IPS-20b (cell line): ENCODE data around the gene SH2B3.

Source experiments
- H3K27ac ChIP-seq: one replicate; pipeline ENCODE4 v1.5.1; 2013; ENCODE audit warnings: low read length
- H3K27me3 ChIP-seq: 2 replicates; pipeline ENCODE4 v1.6.1; 2013; ENCODE audit warnings: mild to moderate bottlenecking, low read length, inconsistent platforms; ENCODE audit not compliant: insufficient read depth
- H3K36me3 ChIP-seq: 2 replicates; pipeline ENCODE4 v1.6.1; 2013; ENCODE audit warnings: low read depth, mild to moderate bottlenecking, inconsistent platforms, low read length, moderate library complexity; ENCODE audit not compliant: insufficient read depth
- H3K4me1 ChIP-seq: 2 replicates; pipeline ENCODE4 v1.6.1; 2013; ENCODE audit warnings: mild to moderate bottlenecking, control low read depth, inconsistent platforms, low read length, moderate library complexity; ENCODE audit not compliant: insufficient read depth
- H3K4me3 ChIP-seq: 2 replicates; pipeline ENCODE4 v1.5.1; 2013; ENCODE audit warnings: mild to moderate bottlenecking, low read length, inconsistent platforms
- H3K9ac ChIP-seq: 2 replicates; pipeline ENCODE4 v1.6.1; 2013; ENCODE audit warnings: low read depth, mild to moderate bottlenecking, inconsistent platforms, low read length, moderate library complexity
- H3K9me3 ChIP-seq: 2 replicates; pipeline ENCODE4 v1.6.1; 2013; ENCODE audit warnings: mild to moderate bottlenecking, low read depth, low read length, inconsistent platforms; ENCODE audit not compliant: insufficient read depth

SH2B3 gene

GRCh38 chr12:111435661-111436201 is 30.0 kb downstream of the SH2B3 start:
- Histone ChIP-seq H3K27ac (no peak overlapping the region), H3K4me1 (peaks cover 14% of the 10 kb centered on the region), H3K9me3 (no peaks in the 10 kb centered on the region), H3K36me3 (0 out of 2 replicates have a peak, but pooled peaks cover 4% of the 10 kb centered on the region), H3K4me3 (no peak overlapping the region), H3K9ac (no peak overlapping the region; the same call in 1 of the 2 replicates), H3K27me3 (no peaks in the 10 kb centered on the region)

DNA sequence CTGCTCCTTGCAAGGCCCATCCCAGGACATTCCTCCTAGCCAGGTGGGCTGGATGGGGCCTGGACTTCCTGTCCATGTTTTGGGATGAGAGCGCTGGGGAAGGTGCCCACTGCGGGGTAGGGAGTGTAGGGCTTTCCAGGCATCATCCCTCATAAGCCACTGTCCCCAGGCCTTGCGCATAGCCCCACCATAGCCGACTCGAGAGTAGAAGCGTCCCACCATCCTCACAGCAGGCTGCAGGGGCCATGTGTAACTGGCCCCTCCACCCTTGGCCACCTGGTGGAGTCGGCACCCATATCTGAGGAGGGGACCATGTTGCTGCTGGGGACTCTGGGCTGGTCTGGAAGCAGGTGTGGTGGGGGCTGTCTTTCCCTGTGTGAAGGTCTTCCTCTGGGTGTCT is 30.5 kb downstream of the SH2B3 start:
- no peak overlapping the region for H3K4me3 ChIP-seq
- H3K9me3 ChIP-seq: no peaks in the 10 kb centered on the region
- no peaks in the 10 kb centered on the region for H3K27me3 ChIP-seq
- no peak overlapping the region for H3K9ac ChIP-seq
- H3K27ac ChIP-seq: no peak overlapping the region
- H3K4me1 ChIP-seq: peaks cover 14% of the 10 kb centered on the region
- H3K36me3 ChIP-seq: 0 out of 2 replicates have a peak, but pooled peaks cover 4% of the 10 kb centered on the region

DNA sequence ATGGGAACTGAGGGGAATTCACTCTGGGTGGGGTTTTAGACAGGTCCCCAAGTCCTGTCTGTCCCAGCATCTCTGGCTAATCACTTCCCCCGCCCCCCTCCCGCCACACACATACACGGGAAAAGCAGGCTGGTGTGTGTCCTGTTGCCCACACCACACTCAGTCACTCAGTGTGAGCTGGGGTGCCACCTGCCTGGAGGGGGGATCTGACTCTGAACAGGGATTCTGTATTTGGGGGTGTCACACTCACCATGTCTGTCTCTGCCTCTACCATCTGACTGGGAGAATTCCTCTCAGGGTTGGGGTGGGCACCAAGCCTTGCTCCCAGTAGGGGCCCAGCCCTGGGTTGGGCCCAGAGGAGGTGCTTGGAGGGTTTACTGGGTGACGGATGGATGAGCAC is 31.1 kb downstream of the SH2B3 start:
- peaks cover 14% of the 10 kb centered on the region for H3K4me1 ChIP-seq
- 0 out of 2 replicates have a peak, but pooled peaks cover 4% of the 10 kb centered on the region for H3K36me3 ChIP-seq
- H3K4me3 ChIP-seq: no peak overlapping the region
- H3K27ac ChIP-seq: no peak overlapping the region
- no peaks in the 10 kb centered on the region for H3K9me3 ChIP-seq
- H3K27me3 ChIP-seq: no peaks in the 10 kb centered on the region
- no peak overlapping the region for H3K9ac ChIP-seq

DNA sequence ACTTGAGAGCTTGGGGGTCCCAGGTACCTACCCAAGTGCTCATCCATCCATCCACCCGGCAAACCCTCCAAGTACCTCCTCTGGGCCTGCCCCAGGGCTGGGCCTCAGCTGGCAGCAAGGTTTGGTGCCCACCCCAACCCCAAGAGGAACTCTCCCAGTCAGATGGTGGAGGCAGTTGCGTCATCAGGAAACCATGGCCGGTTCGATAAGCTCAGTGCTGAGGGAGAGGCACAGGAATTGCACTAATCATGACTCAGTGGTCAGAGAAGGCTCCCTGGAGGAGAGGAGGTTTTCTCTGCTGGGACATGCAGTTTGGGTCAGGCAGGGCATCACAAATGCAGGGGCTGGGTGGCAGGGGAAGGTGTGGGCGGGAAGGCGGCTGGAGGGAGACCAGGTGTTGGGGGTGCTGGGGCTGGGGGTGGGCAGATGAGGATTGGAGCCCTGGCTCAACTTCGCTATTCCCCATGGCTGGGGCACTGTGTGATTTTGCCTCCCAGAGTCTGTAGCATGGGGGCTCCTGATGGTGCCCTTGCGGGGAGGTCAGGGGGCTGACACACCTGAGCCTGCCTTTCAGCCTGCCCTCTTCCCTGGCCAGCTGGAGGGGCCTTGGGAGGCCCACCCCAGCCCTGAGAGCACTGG is 32.2 kb downstream of the SH2B3 start:
- Histone ChIP-seq H3K4me3 (no peak overlapping the region), H3K4me1 (peaks cover 14% of the 10 kb centered on the region), H3K27me3 (no peaks in the 10 kb centered on the region), H3K9me3 (no peaks in the 10 kb centered on the region), H3K27ac (no peak overlapping the region), H3K9ac (no peak overlapping the region), H3K36me3 (no peaks in the 10 kb centered on the region; the same call in 1 of the 2 replicates)

GRCh38 chr12:111438481-111438880 is 32.8 kb downstream of the SH2B3 start:
- Histone ChIP-seq H3K4me3 (no peak overlapping the region), H3K9ac (no peak overlapping the region), H3K27me3 (no peaks in the 10 kb centered on the region), H3K9me3 (no peaks in the 10 kb centered on the region), H3K4me1 (peaks cover 14% of the 10 kb centered on the region), H3K36me3 (peaks cover 5% of the 10 kb centered on the region; the same call in 1 of the 2 replicates), H3K27ac (no peak overlapping the region)

GRCh38 chr12:111439657-111440151 is 34.0 kb downstream of the SH2B3 start:
- H3K27ac ChIP-seq: no peak overlapping the region
- H3K36me3 ChIP-seq: peaks cover 13% of the 10 kb centered on the region

GRCh38 chr12:111440152-111440551 is 34.4 kb downstream of the SH2B3 start:
- peaks cover 13% of the 10 kb centered on the region for H3K36me3 ChIP-seq
- no peaks in the 10 kb centered on the region for H3K9me3 ChIP-seq
- no peak overlapping the region for H3K27ac ChIP-seq
- no peaks in the 10 kb centered on the region for H3K27me3 ChIP-seq
- H3K4me3 ChIP-seq: no peak overlapping the region
- no peak overlapping the region for H3K9ac ChIP-seq
- H3K4me1 ChIP-seq: peaks cover under 1% of the 10 kb centered on the region; the same call in 1 of the 2 replicates

More at GRCh38 chr12:111439657-111440151, 34.0 kb downstream of the SH2B3 start:
- H3K9me3 ChIP-seq: no peaks in the 10 kb centered on the region
- peaks cover 5% of the 10 kb centered on the region for H3K4me1 ChIP-seq
- H3K9ac ChIP-seq: no peak overlapping the region
- no peak overlapping the region for H3K4me3 ChIP-seq
- no peaks in the 10 kb centered on the region for H3K27me3 ChIP-seq

DNA sequence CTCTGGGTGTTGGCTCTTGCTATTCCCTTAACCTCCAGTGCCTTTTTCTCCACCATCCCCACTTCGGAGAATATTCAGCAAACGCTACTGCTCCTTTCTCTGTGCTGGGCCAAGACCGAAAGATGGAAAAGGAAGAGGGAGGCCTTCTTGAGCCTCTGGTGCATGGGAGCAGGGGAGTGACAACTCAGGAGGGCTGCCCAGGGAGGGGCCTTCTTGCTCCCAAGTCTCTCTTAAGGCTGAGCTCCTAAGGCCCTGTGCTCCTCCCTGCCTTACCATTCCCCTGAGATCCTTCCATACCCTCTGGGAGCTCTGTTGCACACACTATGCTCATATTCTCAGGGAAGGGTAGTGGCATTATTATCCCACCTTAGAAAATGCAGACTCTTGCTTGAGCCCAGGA is 34.9 kb downstream of the SH2B3 start:
- Histone ChIP-seq H3K4me3 (no peak overlapping the region), H3K4me1 (0 out of 2 replicates have a peak, but pooled peaks cover under 1% of the 10 kb centered on the region), H3K9me3 (no peaks in the 10 kb centered on the region), H3K27ac (no peak overlapping the region), H3K9ac (no peak overlapping the region), H3K36me3 (peaks cover 13% of the 10 kb centered on the region), H3K27me3 (no peaks in the 10 kb centered on the region)

DNA sequence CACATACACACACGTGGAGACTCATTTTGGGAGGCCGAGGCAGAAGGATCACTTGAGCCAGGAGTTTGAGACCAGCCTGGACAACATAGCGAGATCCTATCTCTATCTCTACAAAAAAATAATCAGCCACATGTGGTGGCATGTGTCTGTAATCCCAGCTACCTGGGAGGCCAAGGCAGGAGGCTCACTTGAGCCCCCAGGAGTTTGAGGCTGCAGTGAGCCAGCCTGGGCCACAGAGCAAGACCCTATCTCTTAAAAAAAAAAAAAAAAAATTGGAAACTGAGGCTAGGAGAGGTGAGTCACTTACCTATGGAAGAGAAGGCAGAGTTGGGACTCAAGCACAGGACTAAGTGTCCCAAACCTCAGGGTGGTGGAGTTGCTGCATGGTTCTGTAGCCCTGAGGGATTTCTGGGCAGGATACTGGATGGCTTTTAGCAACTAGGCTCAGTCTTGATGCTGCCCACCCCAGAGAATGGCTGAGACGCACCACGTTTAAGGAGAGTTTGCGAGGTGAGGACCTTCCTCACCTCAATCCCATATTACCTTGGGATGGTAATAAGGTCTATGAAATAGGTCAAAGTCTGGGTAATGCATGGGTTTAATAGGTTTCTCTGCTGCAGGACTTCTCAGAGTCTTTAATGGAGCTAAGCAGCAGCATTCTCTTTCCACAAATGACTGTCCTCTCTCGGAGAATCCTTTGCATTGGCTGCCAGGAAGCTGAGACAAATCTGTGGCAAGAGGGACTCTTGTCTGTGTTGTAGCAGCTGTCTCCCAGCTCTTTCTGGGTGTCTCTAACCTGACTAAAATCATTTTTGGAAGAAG is 35.6 kb downstream of the SH2B3 start:
- H3K9me3 ChIP-seq: no peaks in the 10 kb centered on the region
- no peak overlapping the region for H3K4me3 ChIP-seq
- peaks cover 16% of the 10 kb centered on the region for H3K36me3 ChIP-seq
- peaks cover 7% of the 10 kb centered on the region; the same call in 1 of the 2 replicates for H3K4me1 ChIP-seq
- no peak overlapping the region for H3K9ac ChIP-seq
- no peaks in the 10 kb centered on the region for H3K27me3 ChIP-seq
- H3K27ac ChIP-seq: no peak overlapping the region

- Histone ChIP-seq H3K36me3 (peaks cover 28% of the 10 kb centered on the region), H3K9me3 (no peaks in the 10 kb centered on the region), H3K4me3 (no peak overlapping the region), H3K27ac (no peak overlapping the region), H3K27me3 (no peaks in the 10 kb centered on the region), H3K4me1 (peaks cover 8% of the 10 kb centered on the region; the same call in 1 of the 2 replicates), H3K9ac (no peak overlapping the region; the same call in 1 of the 2 replicates)
These were observed 36.8 kb downstream of the SH2B3 start for GRCh38 chr12:111442301-111443045.

DNA sequence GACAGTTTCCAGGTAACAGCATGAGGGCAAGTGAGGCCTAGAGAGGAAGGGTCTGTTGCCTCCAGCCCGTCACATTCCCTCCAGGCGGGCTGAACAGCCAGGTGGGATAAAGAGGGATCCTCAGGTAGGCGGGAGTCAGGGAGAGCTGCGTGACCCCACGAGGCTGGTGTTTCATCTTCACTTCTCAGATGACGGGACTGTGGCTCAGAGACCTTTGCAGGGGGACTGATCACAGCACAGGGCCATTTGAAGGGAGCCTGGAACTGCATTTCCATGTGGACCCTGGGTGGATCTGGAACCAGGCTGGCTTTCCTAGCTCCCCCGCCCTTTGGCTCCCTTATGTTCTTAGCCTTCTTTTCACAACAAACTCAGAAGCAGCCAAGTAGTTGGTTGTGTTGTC is 37.4 kb downstream of the SH2B3 start:
- H3K27ac ChIP-seq: no peak overlapping the region
- no peaks in the 10 kb centered on the region for H3K27me3 ChIP-seq
- H3K4me1 ChIP-seq: peaks cover 8% of the 10 kb centered on the region; the same call in 1 of the 2 replicates
- H3K4me3 ChIP-seq: no peak overlapping the region
- peaks cover 34% of the 10 kb centered on the region for H3K36me3 ChIP-seq
- no peaks in the 10 kb centered on the region for H3K9me3 ChIP-seq
- no peak overlapping the region for H3K9ac ChIP-seq
